GM19438 (cell line): ENCODE data around the gene UMODL1.

Experiments
- ATAC-seq: cut with Tn5 transposase; IDR thresholded peaks from one replicate; pipeline ENCODE4 v1.9.1; 2021; ENCODE audit warnings: low read depth; ENCODE audit not compliant: unreplicated experiment

The UMODL1 gene

DNA sequence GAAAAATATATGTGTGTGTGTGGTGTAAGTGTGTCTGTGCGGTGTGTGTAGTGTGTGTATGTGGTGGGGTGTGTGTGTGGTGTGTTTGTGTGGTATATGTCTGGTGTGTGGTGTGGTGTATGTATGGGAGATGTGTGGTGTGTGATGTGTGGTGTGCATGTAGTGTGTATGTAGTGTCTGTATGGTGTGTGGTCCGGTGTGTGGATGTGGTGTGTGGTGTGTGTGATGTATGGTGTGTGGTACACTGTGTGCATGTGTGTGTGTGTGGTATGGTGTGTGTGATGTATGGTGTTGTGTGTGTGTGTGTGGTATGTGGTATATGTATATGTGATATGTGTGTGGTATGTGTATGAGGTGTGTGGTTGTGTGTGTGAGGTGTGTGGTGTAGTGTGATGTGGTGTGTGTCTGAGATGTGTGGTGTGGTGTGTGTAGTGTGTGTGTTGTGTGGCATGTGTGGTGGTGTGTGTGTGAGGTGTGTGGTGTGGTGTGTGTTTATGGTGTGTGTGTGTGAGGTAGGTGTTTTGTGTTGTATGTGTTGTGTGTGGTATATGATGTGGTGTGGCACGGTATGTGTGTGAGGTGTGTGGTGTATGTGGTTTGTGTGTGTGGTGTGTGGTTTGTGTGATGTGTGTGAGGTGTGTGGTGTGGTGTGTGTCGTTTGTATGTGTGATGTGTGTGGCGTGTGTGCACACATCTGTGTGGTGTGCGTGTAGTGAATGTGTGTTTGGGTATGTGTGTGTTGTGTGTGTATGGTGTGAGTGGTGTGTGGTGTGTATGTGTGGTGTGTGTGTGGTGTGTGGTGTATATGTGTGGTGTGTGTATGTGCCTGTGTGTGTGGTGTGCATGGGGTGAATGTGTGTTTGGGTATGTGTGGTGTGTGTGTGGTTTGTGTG lies 112.5 kb downstream of the UMODL1 start:
- ATAC-seq: no peak

DNA sequence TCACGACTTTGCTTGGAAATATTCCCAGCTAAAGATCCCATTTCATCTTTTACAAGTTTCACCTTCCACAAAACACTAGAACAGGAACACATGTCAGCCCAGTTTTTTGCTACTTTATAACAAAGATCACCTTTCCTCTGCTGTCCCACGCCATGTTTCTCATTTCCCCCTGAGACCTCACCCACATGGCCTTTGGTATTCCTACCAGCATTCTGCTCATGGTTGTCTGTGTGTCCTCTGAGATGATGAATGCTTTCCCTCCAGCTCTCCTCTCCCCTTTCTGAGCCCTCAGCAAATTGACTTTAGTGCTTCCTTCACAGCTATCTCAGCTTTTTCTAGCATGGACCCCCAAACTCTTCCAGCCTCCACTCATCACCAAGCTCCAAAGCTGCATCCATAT lies 115.5 kb downstream of the UMODL1 start:
- no peak for ATAC-seq

- ATAC-seq: peak; percentile 96
Observed at GRCh38 chr21:42187976-42188653, 117.0 kb downstream of the UMODL1 start.

DNA sequence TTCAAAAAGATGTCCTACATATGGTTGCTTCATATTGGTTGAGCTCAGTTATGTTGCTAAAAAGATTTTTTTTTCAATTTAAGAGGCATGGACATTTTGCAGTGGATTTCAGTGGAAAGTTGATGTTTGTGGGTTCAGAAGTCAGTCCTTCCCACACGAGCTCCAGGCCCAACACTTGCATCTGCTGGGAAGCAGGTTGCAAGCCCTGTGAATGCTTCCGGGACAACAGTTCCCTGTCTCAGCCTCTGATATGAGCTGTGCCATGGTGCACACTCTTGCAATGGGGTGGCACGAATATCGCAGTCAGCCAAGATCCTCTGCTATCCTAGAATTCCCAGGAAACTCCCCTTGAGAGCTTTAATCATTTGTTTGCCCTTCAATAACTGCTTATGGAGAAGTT lies 117.5 kb downstream of the UMODL1 start:
- no peak for ATAC-seq

- no peak for ATAC-seq
Observed at GRCh38 chr21:42189431-42189830, 118.3 kb downstream of the UMODL1 start.

DNA sequence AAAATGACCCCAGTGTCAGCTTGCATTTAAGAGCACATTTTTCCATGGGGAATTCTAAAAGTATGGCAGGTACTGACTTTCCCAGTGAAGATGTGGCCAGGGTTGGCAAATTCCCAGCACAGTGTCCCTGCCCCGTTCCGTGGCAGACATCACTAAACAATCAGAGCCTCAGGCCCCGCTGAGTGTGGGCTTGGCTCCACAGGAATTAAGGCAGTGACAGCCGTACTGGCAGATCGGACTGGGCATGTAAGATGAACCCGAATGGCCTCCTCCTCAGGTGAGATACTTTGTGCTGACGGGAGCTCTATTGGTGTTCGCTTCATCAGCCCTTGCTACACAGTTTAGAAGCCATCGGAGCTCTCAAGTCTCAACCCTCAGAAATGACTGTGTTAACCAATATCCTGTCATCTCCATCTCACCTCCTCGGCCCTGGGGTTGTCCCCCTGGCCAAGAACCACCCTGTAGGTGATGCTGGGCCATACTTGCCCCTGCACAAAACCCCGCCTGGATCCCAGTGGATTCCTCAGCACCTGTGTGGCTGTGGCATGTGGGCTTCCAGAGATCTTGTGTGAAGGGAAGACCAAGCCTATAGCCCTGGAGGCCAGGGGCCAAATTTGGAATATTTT lies 118.9 kb downstream of the UMODL1 start:
- ATAC-seq: no peak

- ATAC-seq: no peak
Observed at GRCh38 chr21:42190486-42190863, 119.4 kb downstream of the UMODL1 start.

DNA sequence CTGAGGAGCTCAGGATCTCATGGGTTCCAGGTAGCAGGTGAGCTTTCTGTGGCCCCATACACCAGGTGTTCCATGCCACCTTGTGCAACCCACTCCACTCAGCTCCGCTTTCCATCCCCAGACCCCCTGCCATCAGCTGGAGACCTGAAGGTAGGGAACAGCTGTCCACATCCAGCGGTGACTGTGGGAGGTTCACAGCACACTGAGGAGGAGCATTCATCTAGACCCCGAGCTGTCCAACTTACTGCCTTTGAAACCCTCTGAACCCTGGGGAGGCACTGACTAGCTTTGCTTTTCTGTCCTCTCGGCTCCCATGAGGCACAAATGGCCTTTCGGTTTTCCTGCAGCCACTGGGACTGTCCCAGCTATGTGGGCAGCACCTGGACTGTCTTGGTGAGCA lies 119.9 kb downstream of the UMODL1 start:
- ATAC-seq: no peak

DNA sequence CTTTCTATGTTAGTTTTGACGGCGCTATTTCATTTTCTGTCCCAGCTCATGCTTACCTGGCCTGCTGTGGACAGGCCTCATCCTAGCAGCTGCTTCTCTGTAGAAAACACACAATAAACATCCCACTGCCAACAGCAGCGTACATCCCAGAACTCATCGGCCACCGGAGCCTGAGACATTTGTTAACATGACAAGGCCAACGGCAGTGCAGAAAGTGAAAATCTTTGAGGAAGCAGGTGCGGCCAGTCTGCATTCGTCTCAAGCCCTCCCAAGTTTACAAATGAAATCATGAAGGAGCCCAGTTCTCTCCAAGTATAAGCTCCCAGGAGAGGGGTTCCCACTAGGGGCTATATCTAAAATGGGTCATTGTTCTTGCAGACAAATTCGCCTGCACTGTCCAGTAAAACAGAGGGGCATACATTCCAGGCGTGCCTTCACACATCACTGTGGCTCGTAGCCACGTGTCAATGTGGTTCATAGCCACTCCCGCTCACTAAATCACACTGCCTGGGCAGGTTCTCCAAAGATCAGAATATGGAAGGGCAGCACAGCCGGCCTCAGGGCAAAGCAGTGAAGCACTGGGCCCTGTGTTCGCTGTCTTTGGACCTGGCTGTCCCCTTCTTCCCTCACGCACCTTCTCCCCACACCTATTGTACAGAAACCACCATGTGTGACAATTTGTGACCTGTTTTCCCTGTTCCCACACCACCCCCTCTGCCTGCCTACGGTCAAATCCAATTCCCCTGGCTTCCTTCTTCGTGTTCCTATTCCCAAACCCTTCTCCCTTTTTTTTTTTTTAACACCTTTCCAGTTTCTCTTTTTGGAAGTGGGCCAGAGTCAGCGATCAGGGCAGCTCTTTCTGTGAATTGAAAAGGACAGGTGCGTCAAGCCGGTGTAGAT lies 120.8 kb downstream of the UMODL1 start:
- no peak for ATAC-seq
